Left forelimb (tissue), 1 donor: ENCODE data around the gene ACOT7.

Experiments
- DNase-seq: peaks from one replicate; pipeline ENCODE4 v3.0.0-alpha.2; 2018; ENCODE audit warnings: low spot score

ACOT7 gene

DNA sequence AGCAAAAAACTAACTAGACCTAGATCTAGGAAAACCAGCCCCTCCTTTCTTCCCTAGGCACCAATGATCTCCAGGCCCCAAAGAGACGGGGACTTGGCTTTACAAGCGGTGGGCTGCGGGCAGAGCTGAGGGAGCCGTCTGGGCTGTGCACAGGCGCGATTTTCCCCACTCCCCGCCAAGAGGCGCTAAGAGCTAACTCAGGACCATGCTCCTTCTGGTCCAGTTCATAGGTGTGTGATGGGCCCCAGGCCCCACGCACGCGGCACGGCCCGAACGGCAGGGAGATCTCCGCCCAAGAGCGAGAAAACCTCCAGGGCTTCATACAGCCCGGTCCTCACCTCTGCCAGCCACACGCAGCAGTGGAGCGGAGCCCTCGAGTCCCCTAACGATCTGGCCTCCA, 125.2 kb downstream of the ACOT7 start:
- DNase-seq = no peak

DNA sequence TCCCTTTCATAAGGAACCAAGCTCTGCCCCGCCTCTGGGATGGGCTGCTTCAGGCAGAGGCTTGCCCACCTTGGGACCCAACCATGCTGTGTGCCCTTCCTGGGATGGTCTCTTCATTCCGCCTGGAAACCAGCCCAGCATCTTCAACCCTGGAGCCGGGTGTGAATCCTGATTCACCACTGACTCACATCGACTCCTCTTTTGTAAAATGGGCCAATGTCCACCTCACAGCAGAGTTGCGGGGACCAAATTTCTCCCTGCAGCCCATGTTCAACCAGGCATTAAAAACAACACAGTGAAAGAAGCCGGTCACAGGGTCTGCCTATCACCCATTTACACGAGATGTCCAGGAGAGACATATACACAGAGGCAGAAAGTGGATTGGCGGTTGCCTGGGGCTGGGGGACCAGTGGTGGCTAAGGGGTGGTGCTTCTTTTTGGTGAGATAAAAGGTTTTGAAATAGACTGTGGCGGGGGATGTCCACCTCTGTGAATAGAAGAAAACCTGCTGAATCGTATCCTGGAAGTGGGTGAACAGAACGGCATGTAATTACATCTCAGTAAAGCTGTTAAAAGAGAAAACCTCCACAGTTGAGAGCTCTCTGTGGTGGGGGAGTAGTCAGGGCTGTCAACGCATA, 125.8 kb downstream of the ACOT7 start:
- no peak for DNase-seq

DNA sequence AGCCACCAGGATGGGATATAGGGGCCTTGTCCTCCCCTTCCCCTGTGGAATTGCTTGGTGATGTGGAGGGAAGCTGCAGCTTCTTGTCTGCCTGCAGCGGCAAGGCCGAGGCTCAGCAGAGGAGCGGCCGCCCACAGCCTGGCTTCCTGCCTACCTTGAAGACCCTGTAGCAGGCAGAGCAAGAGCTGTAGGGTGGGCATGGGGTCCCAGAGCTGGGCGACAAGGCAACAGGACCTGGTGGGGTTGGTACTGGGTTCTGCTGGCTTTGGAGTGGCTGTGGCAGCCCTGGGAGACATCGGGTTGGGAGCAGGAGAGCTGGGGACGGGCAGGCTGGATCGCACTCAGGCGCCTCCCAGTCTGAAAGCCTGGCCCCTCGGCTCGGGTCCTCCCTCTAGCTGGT, 126.9 kb downstream of the ACOT7 start:
- no peak for DNase-seq

DNA sequence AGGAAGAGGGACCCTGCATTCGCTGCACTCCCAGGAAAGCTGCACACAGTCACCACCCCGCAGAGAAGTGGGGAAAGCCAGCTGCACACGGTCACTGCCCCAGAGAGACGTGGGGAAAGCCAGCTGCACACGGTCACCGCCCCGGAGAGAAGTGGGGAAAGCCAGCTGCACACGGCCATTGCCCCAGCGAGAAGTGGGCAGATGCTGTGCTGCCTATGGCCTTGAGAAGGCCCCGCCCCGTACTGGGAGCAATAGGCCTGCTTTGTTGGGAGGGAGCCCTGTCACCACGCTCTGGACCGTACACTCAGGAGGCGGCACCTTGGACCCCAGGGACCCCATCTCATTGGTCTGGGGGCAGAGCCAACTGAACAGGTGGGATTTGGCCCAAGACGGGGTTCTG, 128.4 kb downstream of the ACOT7 start:
- no peak for DNase-seq

DNA sequence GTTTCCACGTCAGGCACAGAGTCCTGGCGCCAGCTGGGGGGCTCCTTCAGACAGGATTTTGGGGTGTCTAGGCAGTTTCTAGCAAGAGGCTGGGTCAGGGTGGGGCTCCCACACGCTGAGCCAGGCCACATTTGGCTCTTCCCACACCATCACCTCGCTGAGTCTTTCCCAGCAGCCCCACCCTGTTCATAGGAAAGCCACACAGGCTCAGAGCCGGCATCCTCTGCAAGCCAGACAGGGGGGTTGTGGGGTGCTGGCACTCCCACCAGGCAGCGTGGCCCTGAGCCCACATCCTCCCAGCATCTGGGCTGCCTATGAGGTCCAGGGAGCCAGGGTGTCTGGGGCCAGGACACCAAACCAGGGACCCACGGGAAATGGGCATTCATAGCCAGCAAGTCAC, 129.9 kb downstream of the ACOT7 start:
- DNase-seq = no peak

DNA sequence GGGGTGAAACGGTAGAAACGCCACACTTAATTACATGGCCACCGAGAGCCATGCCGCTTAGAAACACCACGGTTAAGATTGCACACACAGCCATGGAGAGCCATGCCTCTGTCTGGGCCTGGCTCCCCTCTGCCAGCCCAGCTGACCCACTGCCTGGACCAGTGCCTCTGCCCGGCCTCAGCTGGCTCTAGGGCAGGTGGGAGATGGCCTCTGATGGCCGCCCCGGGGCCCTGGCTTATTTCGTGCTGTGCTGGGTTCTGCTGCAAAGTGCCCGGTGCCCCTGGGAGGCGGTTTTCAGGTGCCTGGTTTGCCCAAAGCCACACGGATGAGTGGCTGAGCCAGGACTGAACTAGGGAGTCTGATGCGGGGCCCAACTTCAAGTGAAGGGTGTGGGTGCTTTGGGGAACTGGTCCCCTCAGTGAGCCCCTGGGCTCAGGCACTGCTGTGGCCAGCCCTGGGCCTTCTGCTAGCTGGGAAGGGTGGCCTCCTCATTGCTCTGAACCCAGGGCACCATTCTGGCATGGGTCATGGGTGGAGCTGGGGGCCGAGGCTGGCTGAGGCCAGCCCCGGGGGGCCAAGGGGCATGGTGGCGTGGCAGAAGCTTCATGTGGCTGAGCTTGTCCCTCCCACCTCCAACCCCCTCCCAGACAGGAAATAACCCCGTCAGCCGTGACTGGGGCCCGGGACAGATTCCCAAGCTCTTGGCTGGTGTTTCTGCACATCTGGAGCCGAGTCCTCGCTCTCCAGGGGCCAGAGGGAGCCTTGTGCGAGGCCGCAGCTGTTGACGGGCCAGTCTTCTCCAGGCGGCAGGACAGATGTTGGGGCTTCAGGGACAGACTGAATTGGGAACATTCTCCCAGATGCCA, 130.8 kb downstream of the ACOT7 start:
- peak; percentile 91 for DNase-seq

DNA sequence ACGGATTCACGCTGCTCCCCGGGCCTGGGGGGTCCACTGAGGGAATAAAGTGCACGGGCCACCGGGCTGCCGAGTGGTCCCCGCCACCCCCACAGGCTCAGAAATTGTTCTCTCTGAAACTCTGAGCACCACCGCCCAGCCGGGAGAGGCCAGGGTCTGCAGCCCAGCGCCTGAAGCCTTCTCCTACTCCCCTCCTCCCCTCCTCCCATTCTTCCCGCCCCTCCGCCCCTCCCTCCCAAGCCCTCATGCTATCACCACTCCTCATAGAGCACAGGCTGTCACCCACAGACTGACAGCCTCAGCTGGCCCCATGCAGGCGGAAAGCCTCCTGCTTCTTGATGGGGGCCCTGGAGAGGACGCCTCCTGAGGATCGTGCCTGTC, 132.0 kb downstream of the ACOT7 start:
- DNase-seq = no peak

DNA sequence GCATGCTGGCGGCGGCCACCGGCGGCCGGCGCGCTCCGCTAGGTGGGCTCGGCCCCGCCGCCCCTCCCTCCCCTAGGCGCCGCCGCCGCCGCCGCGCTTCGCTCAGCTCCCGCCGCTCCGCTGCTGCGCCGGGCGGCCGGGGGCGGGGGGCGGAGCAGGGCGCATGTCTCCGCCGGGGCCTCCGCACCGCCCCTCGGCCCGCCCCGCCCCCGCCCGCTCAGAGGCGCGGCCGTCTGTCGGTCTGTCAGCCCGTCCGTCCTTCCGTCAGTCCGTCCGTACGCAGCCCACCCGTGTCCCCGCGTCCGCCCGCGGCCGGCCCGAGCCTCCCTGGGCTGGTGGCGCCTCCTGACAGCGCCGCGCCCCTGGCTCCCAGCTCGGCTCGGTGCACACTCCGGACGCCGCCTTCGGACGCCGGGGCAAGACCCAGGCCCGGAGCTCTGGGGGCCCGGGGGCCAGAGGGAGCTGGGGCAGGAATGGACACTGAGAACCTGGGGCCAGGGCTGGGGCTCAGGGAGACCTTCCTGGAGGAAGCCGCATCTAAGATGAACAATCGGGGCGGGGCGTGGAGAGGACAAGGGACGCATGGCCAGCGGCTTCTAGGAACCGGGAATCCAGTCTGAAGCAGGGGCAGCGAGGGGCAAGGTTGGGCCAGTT, 132.5 kb downstream of the ACOT7 start, which contains the start of gene GPR153:
Gene GPR153 (minus strand): TSS at position 138 of the 654 bp plus-strand sequence. CDS start 6,193 bp downstream, outside the sequence.
- DNase-seq = no peak

DNA sequence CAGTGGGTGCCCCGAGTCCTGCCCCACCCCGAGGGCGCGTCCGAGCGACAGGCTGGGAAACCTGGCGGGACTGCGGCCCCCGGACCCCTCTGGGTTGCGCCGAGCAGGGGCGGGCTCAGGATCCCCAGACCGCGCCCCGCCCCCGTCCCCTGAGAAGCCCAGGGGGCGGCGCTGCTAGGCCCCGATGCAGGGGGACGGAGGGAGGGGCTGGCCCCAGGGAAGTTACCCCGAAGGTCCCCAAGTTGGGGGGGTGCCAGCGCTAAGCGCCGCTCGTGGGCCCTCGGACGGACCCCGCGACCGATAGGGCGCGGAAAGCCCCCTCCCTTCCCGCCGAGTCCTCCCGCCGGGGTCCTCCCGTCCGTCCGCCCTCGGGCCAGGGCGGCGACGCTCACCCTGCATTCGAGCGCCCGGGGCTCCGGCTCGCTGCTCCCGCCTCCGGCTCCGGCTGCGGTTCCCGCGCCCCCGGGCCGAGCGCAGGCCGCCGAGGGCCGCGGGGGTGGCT, 133.1 kb downstream of the ACOT7 start:
- DNase-seq = no peak

DNA sequence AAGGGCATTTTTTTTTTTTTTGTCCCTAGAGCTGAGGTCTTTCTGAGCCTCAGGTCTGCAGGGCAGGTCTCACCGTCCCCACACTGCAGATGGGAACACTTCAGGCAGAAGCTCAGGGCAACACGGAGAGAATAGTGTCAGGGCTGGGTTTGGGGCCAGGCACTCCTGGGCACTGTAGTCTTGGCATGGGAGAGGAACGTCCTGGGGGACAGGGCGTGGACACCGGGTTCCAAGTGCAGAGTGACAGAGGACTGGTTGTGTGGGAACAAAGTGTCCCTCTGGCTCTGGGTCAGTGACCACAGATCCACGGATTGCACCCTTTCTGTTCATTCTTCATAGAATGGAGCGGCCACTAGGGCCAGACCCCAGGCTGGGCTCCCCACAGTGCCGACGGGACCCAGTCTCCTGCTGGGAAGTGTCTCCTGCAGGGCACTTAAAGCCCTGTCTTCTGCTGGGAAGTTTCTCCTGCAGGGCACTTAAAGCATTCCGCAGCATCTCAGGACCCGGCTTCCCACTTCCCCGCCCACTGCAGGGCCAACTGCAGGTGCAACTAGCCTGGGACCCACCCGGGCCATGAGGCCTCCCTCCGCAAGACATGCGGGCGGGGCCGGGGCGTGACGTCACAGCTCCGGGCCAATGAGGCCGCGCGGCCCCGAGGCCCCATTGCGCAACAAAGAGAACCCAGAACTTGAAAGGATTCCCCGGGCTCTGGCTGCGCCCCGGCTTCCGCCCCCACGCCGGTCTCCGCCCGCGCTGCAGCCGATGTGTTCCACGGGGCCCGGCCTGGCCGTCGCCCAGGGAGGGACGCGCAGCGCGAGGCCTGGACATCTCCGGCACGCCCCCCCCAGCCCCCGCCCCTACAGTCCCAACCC, 133.8 kb downstream of the ACOT7 start:
- DNase-seq = peak; percentile 85

DNA sequence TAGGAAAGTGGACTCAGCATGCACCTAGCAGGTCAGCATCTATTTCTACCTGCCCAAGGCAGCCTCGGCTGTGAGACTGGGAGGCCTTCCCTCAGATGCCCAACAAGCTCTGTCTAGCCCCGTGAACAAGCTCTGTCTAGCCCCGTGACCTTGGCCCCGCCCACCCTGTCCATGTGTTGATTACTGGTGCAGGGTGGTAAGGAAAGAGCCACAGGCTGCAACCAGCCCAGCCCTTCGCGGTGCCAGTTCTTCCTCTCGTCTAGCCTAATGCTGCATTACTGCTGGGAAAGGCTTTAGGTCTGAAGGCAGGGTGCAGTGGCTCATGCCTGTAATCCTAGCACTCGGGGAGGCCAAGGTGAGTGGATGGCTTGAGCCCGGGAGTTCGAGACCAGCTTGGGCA, 134.9 kb downstream of the ACOT7 start:
- DNase-seq = no peak

DNA sequence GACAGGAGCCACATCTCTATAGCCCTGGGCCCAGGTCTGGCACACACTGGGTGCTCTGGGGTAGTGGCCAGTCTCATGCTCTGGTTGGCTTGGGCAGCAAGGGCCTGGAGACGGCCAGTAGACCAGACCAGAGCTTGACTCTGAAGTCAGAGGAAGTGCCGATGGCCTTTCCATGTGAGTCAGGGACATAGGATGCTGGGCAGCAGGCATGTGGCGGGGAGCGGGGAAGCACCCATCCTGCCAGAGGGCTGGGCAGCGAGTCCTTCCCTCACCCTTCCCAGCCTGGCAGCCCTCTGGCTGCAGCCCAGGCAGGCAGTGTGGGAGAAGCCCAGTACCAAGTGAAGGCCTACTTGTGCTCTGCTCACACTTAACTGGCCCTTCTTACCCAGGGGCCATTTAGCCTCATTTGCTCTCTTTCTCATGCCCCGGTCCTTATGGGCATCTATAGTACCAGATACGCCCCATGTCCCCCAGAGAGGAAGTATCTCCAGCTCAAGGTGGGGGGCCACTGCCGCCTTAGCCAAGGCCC, 136.0 kb downstream of the ACOT7 start:
- DNase-seq = no peak

DNA sequence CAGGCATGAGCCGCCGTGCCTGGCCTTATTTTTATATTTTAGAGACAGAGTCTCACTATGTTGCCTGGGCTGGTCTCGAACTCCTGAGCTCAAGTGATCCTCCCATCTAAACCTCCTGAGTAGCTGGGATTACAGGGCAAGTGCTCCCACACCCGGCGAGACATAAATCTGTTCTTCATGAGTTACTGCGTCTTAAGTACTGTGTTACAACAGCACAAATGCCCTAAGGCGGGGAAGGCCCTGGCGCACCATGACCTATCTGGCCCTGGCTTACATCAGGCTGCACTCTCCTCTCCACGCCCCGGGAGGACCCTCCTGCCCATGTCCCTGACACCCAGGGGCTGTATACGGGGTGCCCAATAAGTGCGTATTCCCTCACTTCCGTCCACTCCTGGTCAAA, 136.9 kb downstream of the ACOT7 start:
- no peak for DNase-seq

DNA sequence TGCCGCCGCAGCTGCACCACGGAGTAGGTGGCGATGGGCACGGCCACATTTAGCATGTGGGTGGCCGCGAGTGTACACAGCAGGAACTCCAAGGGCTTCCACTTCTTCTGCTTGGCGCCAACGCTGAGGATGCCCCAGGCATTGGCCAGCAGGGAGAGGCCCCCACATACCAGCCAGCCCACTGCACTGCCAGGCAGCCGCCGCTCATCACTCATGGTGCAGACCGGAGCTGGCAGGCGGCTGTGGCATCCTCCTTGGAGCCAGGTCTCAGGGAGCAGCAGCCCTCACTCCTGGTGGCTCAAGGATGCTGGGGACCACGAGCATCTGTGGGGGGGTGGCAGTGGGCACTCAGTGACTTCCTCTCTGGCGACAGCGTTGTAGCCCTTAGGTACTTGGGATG, 138.9 kb downstream of the ACOT7 start:
- no peak for DNase-seq

DNA sequence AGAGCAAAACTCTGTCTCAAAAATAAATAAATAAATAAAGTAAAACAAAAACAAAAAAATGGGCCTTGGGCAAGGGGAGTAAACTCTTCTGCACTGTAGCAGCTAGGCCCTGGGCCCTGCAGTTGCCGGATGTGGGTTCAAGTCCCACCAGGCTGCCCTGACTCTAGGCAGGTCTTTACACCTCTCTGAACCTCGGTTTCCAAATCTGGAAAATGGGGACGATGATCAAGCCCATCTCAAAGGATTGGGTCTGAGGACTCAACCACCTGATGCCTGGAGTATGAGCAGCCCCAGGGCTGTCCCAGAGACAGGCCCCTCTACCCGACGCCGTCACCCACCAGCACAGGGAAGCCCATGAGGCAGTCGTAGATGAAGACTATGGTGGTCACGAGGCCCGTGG, 140.2 kb downstream of the ACOT7 start:
- no peak for DNase-seq

DNA sequence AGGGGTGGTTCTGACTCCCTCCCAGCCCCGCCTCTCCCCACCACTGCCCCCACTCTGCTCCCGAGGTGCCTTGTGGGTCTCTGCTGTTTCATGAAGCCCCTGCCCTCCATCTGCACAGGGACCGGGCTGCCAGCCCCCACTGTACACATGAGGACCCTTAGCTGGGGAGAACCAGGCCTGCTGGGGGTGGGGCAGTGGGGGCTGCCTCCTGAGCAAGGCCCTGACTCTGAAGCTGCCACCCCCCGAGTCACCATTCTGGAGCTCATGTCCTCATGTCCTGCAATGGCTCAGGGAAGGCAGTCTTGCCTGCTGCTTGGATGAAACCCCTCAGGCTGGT, 141.2 kb downstream of the ACOT7 start:
- no peak for DNase-seq

DNA sequence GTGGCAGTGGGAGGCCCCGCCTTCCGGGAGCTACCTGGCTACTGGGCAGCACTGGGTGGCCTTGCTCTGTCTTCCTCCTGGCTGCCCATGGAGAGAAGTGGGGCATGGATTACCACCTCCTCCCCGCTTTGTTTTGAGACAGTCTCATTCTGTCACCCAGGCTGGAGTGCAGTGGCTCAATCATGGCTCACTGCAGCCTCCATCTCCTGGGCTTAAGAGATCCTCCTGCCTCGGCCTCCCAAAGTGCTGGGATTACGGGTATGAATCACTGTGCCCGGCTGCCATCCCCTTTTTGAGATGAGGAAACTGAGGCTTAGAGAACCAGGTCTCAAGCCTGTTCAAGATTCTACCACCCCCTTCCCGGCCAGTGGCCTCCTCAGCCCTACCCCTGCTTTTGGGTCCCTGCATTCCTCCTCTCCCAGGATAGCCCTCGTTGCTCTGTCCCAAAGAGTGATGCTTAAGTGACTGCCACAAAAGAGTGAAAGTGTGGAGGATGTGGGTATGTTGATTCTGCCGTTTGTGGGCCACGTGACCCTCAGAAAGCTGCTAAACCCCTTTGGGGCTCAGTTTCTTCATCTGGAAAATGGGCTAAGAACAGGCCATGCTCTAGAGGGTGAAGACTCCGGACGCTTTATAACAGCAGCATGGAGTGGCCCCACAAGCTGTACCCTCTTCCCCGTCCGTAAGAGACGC, 141.7 kb downstream of the ACOT7 start:
- no peak for DNase-seq

DNA sequence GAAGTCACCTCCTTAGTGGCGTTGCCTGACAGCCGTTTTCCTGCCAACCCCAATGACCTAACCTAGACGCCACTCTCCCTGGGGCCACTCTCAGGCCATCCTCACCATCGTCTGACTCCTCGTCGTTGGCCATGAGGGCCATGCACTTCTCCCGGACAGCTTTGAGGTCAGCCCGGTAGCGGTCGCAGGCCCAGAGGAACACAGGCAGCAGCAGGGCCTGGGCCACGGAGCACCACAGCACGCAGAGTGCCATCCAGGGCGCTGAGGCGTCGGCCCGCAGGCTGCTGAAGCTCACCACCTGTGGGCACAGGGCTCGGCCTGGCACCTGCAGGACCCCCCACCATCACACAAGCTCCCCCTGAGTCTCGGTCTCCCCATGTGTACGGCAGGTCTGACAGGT, 142.3 kb downstream of the ACOT7 start:
- DNase-seq = no peak

DNA sequence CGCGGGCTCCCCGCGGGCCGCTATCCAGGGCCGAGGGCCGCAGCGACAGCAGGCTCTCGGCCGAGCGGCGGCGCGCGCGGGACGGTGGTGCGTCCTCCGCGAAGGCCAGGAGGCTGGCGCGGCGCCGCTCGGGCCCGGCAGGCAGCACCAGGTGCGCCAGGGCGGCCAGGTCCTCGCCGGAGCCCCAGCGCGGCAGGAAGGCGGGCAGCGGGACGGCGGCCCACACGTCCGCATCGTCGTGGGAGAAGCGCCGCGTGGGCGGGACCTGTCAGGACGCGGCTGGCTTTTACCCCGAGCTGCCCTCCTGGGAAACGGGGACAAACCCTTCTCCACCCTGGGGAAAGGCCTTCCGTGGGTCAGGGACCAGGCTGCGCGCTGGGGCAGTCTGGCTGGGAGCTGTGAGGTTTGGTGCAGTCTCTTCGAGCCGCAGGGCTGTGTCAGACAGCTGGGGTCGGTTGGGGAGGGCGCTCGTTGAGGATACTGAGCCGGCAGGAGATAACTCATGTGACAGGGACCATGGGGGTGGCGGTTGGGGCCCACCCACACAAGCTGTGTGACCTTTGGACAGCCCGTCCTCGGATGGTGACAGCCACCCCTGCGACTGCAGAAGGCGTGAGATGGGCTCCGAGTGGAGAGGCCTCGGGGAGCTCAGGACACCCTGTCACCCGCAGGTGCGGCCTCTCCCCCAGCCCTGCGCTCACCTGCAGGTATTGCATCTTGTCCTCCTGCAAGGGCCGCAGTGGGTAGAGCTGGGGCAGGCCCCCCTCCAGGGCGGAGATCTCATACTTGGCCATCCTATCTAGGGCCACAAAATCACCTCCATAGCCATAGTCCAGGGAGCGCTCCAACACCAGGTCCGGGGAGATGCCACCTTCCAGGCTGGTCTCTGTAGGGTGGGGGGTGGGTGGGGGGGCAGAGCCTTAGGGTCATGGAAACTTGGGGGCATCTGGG, 143.6 kb downstream of the ACOT7 start:
- DNase-seq = no peak
